ENCODE data around the gene CEP85. TPM values are rescaled to one million over a fixed set of nuclear protein-coding genes. Genes with fewer than 3 reads are reported as not detected.

Gene CEP85
- total and polyA plus RNA-seq, 9 of the 15 experiments (the other 6 are each of a cell fraction or from before 2014, with no cell fraction given): 42.1 to 140 (median 92.6) TPM

- TF ChIP-seq POLR2B (IDR thresholded peaks at IDR 0.05; ENCODE audit: low read depth, partially characterized antibody): no peak
- TF ChIP-seq TSHZ1 (CRISPR knock-in tag; IDR thresholded peaks at IDR 0.05): no peak
- TF ChIP-seq E2F5 (CRISPR knock-in tag; IDR thresholded peaks at IDR 0.05): no peak
- no peak for TF ChIP-seq SRF (CRISPR knock-in tag; IDR thresholded peaks at IDR 0.05)
- no peak for TF ChIP-seq MED1 (CRISPR knock-in tag; IDR thresholded peaks at IDR 0.05; ENCODE audit: borderline replicate concordance)
- TF ChIP-seq BHLHE40 (IDR thresholded peaks at IDR 0.05; ENCODE audit: low read length): no peak
- TF ChIP-seq ZNF592 (IDR thresholded peaks at IDR 0.05): peak; percentile 88
- TF ChIP-seq XRCC4 (IDR thresholded peaks at IDR 0.05; ENCODE audit: extremely low read depth, insufficient read depth, insufficient read length): no peak
- TF ChIP-seq FOXA1 (IDR thresholded peaks at IDR 0.05; ENCODE audit: borderline replicate concordance): no peak
- no peak for TF ChIP-seq THAP12 (CRISPR knock-in tag; IDR thresholded peaks at IDR 0.05)
- no peak for TF ChIP-seq ZBTB7A (IDR thresholded peaks at IDR 0.05; ENCODE audit: borderline replicate concordance, control insufficient read depth, low read depth, low read length)
- TF ChIP-seq U2AF2 (optimal IDR thresholded peaks at IDR 0.05; ENCODE audit: low read depth, low read length): no peak
- 0 out of 2 replicates have a peak, but pooled peaks have one; percentile 22 for TF ChIP-seq HMBOX1 (IDR thresholded peaks at IDR 0.05)
- TF ChIP-seq ZNF561 (CRISPR knock-in tag; conservative IDR thresholded peaks at IDR 0.05): no peak
- TF ChIP-seq CEBPB (tag; IDR thresholded peaks at IDR 0.05): no peak
These were observed 3.4 kb downstream of the CEP85 start (continued) for GRCh38 chr1:26237230-26237966.

Data from K562 (cell line).